Measurements from ENCODE around the gene AK5.
"Not testable (repeated sequence)": the region's sequence is repeated elsewhere in the genome, so short reads cannot be mapped to it uniquely, and the experiment has no call there.

AK5 gene

GRCh38 chr1:77287535-77287934 lies 5.7 kb downstream of the AK5 start:
- H3K4me1 ChIP-seq (ENCODE audit: control insufficient read depth, insufficient read depth, low read length), result peaks cover 10% of the 10 kb centered on the region
- peaks cover 29% of the 10 kb centered on the region for H3K27me3 ChIP-seq (ENCODE audit: control insufficient read depth, insufficient read depth, low read length)
- no peaks in the 10 kb centered on the region for H3K9me3 ChIP-seq (ENCODE audit: control insufficient read depth, insufficient read depth, low read depth, low read length)

GRCh38 chr1:77288275-77288674 lies 6.5 kb downstream of the AK5 start:
- H3K27ac ChIP-seq (ENCODE audit: low read depth, low read length), result no peak overlapping the region
- H3K36me3 ChIP-seq (ENCODE audit: control insufficient read depth, insufficient read depth, low read length), result no peaks in the 10 kb centered on the region
- H3K9ac ChIP-seq (ENCODE audit: low read length), result no peak overlapping the region
- H3K27me3 ChIP-seq (ENCODE audit: control insufficient read depth, insufficient read depth, low read length), result peaks cover 21% of the 10 kb centered on the region
- no peaks in the 10 kb centered on the region for H3K9me3 ChIP-seq (ENCODE audit: control insufficient read depth, insufficient read depth, low read depth, low read length)
- peaks cover 9% of the 10 kb centered on the region for H3K4me1 ChIP-seq (ENCODE audit: control insufficient read depth, insufficient read depth, low read length)
- no peak overlapping the region for H3K4me3 ChIP-seq (ENCODE audit: low read depth, low read length)

More at GRCh38 chr1:77287535-77287934, 5.7 kb downstream of the AK5 start:
- Histone ChIP-seq H3K4me3 (ENCODE audit: low read depth, low read length) (no peak overlapping the region), H3K9ac (ENCODE audit: low read length) (no peak overlapping the region), H3K27ac (ENCODE audit: low read depth, low read length) (no peak overlapping the region), H3K36me3 (ENCODE audit: control insufficient read depth, insufficient read depth, low read length) (no peaks in the 10 kb centered on the region)

- Histone ChIP-seq H3K9me3 (ENCODE audit: control insufficient read depth, insufficient read depth, low read depth, low read length) (no peaks in the 10 kb centered on the region), H3K36me3 (ENCODE audit: control insufficient read depth, insufficient read depth, low read length) (no peaks in the 10 kb centered on the region), H3K4me3 (ENCODE audit: low read depth, low read length) (no peak overlapping the region), H3K27ac (ENCODE audit: low read depth, low read length) (no peak overlapping the region), H3K27me3 (ENCODE audit: control insufficient read depth, insufficient read depth, low read length) (peaks cover 2% of the 10 kb centered on the region; the same call in 1 of the 2 replicates), H3K9ac (ENCODE audit: low read length) (no peak overlapping the region), H3K4me1 (ENCODE audit: control insufficient read depth, insufficient read depth, low read length) (no peaks in the 10 kb centered on the region)
Measured at GRCh38 chr1:77290576-77290975, 8.8 kb downstream of the AK5 start.

- no peak overlapping the region for H3K4me3 ChIP-seq (ENCODE audit: low read depth, low read length)
- H3K27ac ChIP-seq (ENCODE audit: low read depth, low read length), result no peak overlapping the region
- 0 out of 2 replicates have a peak, but pooled peaks cover 2% of the 10 kb centered on the region for H3K27me3 ChIP-seq (ENCODE audit: control insufficient read depth, insufficient read depth, low read length)
- H3K4me1 ChIP-seq (ENCODE audit: control insufficient read depth, insufficient read depth, low read length), result no peaks in the 10 kb centered on the region
- no peaks in the 10 kb centered on the region for H3K9me3 ChIP-seq (ENCODE audit: control insufficient read depth, insufficient read depth, low read depth, low read length)
- H3K36me3 ChIP-seq (ENCODE audit: control insufficient read depth, insufficient read depth, low read length), result no peaks in the 10 kb centered on the region
- no peak overlapping the region for H3K9ac ChIP-seq (ENCODE audit: low read length)
Measured at GRCh38 chr1:77292551-77292950, 10.7 kb downstream of the AK5 start.

GRCh38 chr1:77300566-77300965 lies 18.7 kb downstream of the AK5 start:
- no peak overlapping the region for H3K4me3 ChIP-seq (ENCODE audit: low read depth, low read length)
- H3K9me3 ChIP-seq (ENCODE audit: control insufficient read depth, insufficient read depth, low read depth, low read length), result no peaks in the 10 kb centered on the region
- no peaks in the 10 kb centered on the region for H3K36me3 ChIP-seq (ENCODE audit: control insufficient read depth, insufficient read depth, low read length)
- no peak overlapping the region for H3K27ac ChIP-seq (ENCODE audit: low read depth, low read length)
- no peaks in the 10 kb centered on the region for H3K4me1 ChIP-seq (ENCODE audit: control insufficient read depth, insufficient read depth, low read length)
- no peaks in the 10 kb centered on the region for H3K27me3 ChIP-seq (ENCODE audit: control insufficient read depth, insufficient read depth, low read length)
- no peak overlapping the region for H3K9ac ChIP-seq (ENCODE audit: low read length)

- Histone ChIP-seq H3K27ac (ENCODE audit: low read depth, low read length) (no peak overlapping the region), H3K4me3 (ENCODE audit: low read depth, low read length) (no peak overlapping the region), H3K9me3 (ENCODE audit: control insufficient read depth, insufficient read depth, low read depth, low read length) (no peaks in the 10 kb centered on the region)
Measured at GRCh38 chr1:77303387-77303786, 21.6 kb downstream of the AK5 start.

GRCh38 chr1:77308889-77309621 lies 27.2 kb downstream of the AK5 start:
- Histone ChIP-seq H3K9ac (ENCODE audit: low read length) (no peak overlapping the region), H3K36me3 (ENCODE audit: control insufficient read depth, insufficient read depth, low read length) (no peaks in the 10 kb centered on the region), H3K4me1 (ENCODE audit: control insufficient read depth, insufficient read depth, low read length) (no peaks in the 10 kb centered on the region), H3K4me3 (ENCODE audit: low read depth, low read length) (no peak overlapping the region), H3K27me3 (ENCODE audit: control insufficient read depth, insufficient read depth, low read length) (no peaks in the 10 kb centered on the region), H3K27ac (ENCODE audit: low read depth, low read length) (no peak overlapping the region), H3K9me3 (ENCODE audit: control insufficient read depth, insufficient read depth, low read depth, low read length) (no peaks in the 10 kb centered on the region)

More at GRCh38 chr1:77303387-77303786, 21.6 kb downstream of the AK5 start:
- no peaks in the 10 kb centered on the region for H3K36me3 ChIP-seq (ENCODE audit: control insufficient read depth, insufficient read depth, low read length)
- H3K9ac ChIP-seq (ENCODE audit: low read length), result no peak overlapping the region
- H3K4me1 ChIP-seq (ENCODE audit: control insufficient read depth, insufficient read depth, low read length), result no peaks in the 10 kb centered on the region
- no peaks in the 10 kb centered on the region for H3K27me3 ChIP-seq (ENCODE audit: control insufficient read depth, insufficient read depth, low read length)

GRCh38 chr1:77310924-77311323 lies 29.1 kb downstream of the AK5 start:
- Histone ChIP-seq H3K4me3 (ENCODE audit: low read depth, low read length) (no peak overlapping the region), H3K4me1 (ENCODE audit: control insufficient read depth, insufficient read depth, low read length) (no peaks in the 10 kb centered on the region), H3K9ac (ENCODE audit: low read length) (no peak overlapping the region), H3K36me3 (ENCODE audit: control insufficient read depth, insufficient read depth, low read length) (no peaks in the 10 kb centered on the region), H3K9me3 (ENCODE audit: control insufficient read depth, insufficient read depth, low read depth, low read length) (no peaks in the 10 kb centered on the region), H3K27me3 (ENCODE audit: control insufficient read depth, insufficient read depth, low read length) (no peaks in the 10 kb centered on the region), H3K27ac (ENCODE audit: low read depth, low read length) (no peak overlapping the region)

- not testable (repeated sequence) for H3K9ac ChIP-seq (ENCODE audit: low read length); H3K27me3 ChIP-seq (ENCODE audit: control insufficient read depth, insufficient read depth, low read length); H3K9me3 ChIP-seq (ENCODE audit: control insufficient read depth, insufficient read depth, low read depth, low read length); H3K36me3 ChIP-seq (ENCODE audit: control insufficient read depth, insufficient read depth, low read length); H3K4me1 ChIP-seq (ENCODE audit: control insufficient read depth, insufficient read depth, low read length); H3K27ac ChIP-seq (ENCODE audit: low read depth, low read length); H3K4me3 ChIP-seq (ENCODE audit: low read depth, low read length)
Measured at GRCh38 chr1:77312364-77312763, 30.5 kb downstream of the AK5 start.

GRCh38 chr1:77313491-77313890 lies 31.7 kb downstream of the AK5 start:
- no peaks in the 10 kb centered on the region for H3K4me1 ChIP-seq (ENCODE audit: control insufficient read depth, insufficient read depth, low read length)
- no peak overlapping the region for H3K4me3 ChIP-seq (ENCODE audit: low read depth, low read length)
- no peaks in the 10 kb centered on the region for H3K9me3 ChIP-seq (ENCODE audit: control insufficient read depth, insufficient read depth, low read depth, low read length)
- H3K9ac ChIP-seq (ENCODE audit: low read length), result no peak overlapping the region
- H3K27me3 ChIP-seq (ENCODE audit: control insufficient read depth, insufficient read depth, low read length), result no peaks in the 10 kb centered on the region
- H3K36me3 ChIP-seq (ENCODE audit: control insufficient read depth, insufficient read depth, low read length), result no peaks in the 10 kb centered on the region
- no peak overlapping the region for H3K27ac ChIP-seq (ENCODE audit: low read depth, low read length)

GRCh38 chr1:77316006-77316405 lies 34.2 kb downstream of the AK5 start:
- Histone ChIP-seq H3K4me3 (ENCODE audit: low read depth, low read length) (no peak overlapping the region), H3K4me1 (ENCODE audit: control insufficient read depth, insufficient read depth, low read length) (no peaks in the 10 kb centered on the region), H3K27ac (ENCODE audit: low read depth, low read length) (no peak overlapping the region), H3K27me3 (ENCODE audit: control insufficient read depth, insufficient read depth, low read length) (no peaks in the 10 kb centered on the region), H3K9me3 (ENCODE audit: control insufficient read depth, insufficient read depth, low read depth, low read length) (no peaks in the 10 kb centered on the region), H3K36me3 (ENCODE audit: control insufficient read depth, insufficient read depth, low read length) (no peaks in the 10 kb centered on the region), H3K9ac (ENCODE audit: low read length) (no peak overlapping the region)

Measured in HUES6 (cell line).